ENCODE data around the gene TM2D3.
A peak's percentile ranks its signal among the peaks of the same experiment; 100 is the strongest.

Gene TM2D3

DNA sequence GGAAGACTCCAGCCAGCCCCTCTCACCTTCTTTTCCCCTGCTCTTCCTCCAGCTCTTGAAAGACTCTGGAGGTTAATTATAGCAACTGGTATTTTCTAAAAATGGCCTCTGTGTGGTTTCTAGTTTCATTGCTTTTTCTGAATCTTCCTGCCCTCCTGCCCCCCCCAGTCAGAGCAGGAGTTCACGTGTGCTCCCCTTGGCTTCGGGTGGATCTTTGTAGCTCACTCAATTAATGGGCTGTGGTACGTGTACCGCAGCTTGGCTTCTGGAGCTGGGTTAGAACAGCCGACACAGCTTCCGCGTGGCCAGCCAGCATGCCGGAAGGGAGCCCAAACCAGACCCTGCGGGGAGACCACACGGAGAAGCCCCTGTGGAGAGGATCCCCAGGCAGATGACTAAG, 31.5 kb downstream of the TM2D3 start:
- Histone ChIP-seq H3K79me2 (ENCODE audit: low read length) (peaks cover 11% of the 10 kb centered on the region; the same call in 1 of the 2 replicates), H3K4me3 (ENCODE audit: low read length) (peak overlapping the region; percentile 33)

DNA sequence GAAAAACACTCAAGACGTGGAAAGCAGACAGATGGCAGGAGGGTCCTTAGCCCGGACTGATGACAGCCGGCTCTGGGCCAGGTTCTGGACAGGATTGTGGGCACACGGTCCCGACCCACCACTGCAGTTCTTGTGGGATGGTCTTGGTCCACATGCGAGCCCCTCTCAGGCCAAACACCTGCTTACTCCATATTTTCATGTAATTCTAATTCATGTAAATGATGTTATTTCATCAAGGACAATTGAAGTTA, 32.6 kb downstream of the TM2D3 start:
- Histone ChIP-seq H3K79me2 (ENCODE audit: low read length) (peaks cover 8% of the 10 kb centered on the region; the same call in 1 of the 2 replicates), H3K4me1 (ENCODE audit: low read length) (peaks cover 35% of the 10 kb centered on the region), H3F3A (ENCODE audit: insufficient read depth, low read length) (peaks cover 10% of the 10 kb centered on the region; the same call in 1 of the 2 replicates), H3K4me2 (ENCODE audit: low read depth, low read length) (no peak overlapping the region), H4K20me1 (ENCODE audit: insufficient read depth, low read length) (no peaks in the 10 kb centered on the region), H3K27ac (ENCODE audit: low read length) (no peak overlapping the region), H3K9ac (ENCODE audit: low read length) (no peak overlapping the region), H3K27me3 (replicated peaks; ENCODE audit: insufficient read depth, low read length) (no peaks in the 10 kb centered on the region), H3K9me2 (replicated peaks; ENCODE audit: insufficient read depth, low read length) (no peaks in the 10 kb centered on the region), H2AFZ (ENCODE audit: low read length) (no peak overlapping the region), H3K4me3 (ENCODE audit: low read length) (no peak overlapping the region), H3K36me3 (replicated peaks; ENCODE audit: insufficient read depth, low read length) (no peaks in the 10 kb centered on the region), H3K9me3 (replicated peaks; ENCODE audit: insufficient read depth, low read length) (no peaks in the 10 kb centered on the region)
- DNase-seq: no peak
- no peak for TF ChIP-seq EZH2phosphoT487 (IDR thresholded peaks at IDR 0.05; ENCODE audit: low read length)
- TF ChIP-seq EZH2 (optimal IDR thresholded peaks at IDR 0.05; ENCODE audit: low read depth, low read length): no peak

More for the DNA sequence above, 31.5 kb downstream of the TM2D3 start:
- Histone ChIP-seq H3K9ac (ENCODE audit: low read length) (peak overlapping the region; percentile 38; the same call in 1 of the 2 replicates), H3K4me1 (ENCODE audit: low read length) (peaks cover 46% of the 10 kb centered on the region), H3K36me3 (replicated peaks; ENCODE audit: insufficient read depth, low read length) (no peaks in the 10 kb centered on the region), H2AFZ (ENCODE audit: low read length) (peak overlapping the region; percentile 56), H3K27me3 (replicated peaks; ENCODE audit: insufficient read depth, low read length) (no peaks in the 10 kb centered on the region), H3F3A (ENCODE audit: insufficient read depth, low read length) (peaks cover 10% of the 10 kb centered on the region; the same call in 1 of the 2 replicates), H3K9me3 (replicated peaks; ENCODE audit: insufficient read depth, low read length) (no peaks in the 10 kb centered on the region), H3K27ac (ENCODE audit: low read length) (peak overlapping the region; percentile 76), H3K4me2 (ENCODE audit: low read depth, low read length) (peak overlapping the region; percentile 90), H4K20me1 (ENCODE audit: insufficient read depth, low read length) (no peaks in the 10 kb centered on the region), H3K9me2 (replicated peaks; ENCODE audit: insufficient read depth, low read length) (no peaks in the 10 kb centered on the region)
- TF ChIP-seq EZH2phosphoT487 (IDR thresholded peaks at IDR 0.05; ENCODE audit: low read length) (no peak), EZH2 (optimal IDR thresholded peaks at IDR 0.05; ENCODE audit: low read depth, low read length) (no peak)
- TF ChIP-seq, protein P1, sequence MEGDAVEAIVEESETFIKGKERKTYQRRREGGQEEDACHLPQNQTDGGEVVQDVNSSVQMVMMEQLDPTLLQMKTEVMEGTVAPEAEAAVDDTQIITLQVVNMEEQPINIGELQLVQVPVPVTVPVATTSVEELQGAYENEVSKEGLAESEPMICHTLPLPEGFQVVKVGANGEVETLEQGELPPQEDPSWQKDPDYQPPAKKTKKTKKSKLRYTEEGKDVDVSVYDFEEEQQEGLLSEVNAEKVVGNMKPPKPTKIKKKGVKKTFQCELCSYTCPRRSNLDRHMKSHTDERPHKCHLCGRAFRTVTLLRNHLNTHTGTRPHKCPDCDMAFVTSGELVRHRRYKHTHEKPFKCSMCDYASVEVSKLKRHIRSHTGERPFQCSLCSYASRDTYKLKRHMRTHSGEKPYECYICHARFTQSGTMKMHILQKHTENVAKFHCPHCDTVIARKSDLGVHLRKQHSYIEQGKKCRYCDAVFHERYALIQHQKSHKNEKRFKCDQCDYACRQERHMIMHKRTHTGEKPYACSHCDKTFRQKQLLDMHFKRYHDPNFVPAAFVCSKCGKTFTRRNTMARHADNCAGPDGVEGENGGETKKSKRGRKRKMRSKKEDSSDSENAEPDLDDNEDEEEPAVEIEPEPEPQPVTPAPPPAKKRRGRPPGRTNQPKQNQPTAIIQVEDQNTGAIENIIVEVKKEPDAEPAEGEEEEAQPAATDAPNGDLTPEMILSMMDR (IDR thresholded peaks at IDR 0.05; ENCODE audit: low read length): no peak
- peak; percentile 81 for DNase-seq

DNA sequence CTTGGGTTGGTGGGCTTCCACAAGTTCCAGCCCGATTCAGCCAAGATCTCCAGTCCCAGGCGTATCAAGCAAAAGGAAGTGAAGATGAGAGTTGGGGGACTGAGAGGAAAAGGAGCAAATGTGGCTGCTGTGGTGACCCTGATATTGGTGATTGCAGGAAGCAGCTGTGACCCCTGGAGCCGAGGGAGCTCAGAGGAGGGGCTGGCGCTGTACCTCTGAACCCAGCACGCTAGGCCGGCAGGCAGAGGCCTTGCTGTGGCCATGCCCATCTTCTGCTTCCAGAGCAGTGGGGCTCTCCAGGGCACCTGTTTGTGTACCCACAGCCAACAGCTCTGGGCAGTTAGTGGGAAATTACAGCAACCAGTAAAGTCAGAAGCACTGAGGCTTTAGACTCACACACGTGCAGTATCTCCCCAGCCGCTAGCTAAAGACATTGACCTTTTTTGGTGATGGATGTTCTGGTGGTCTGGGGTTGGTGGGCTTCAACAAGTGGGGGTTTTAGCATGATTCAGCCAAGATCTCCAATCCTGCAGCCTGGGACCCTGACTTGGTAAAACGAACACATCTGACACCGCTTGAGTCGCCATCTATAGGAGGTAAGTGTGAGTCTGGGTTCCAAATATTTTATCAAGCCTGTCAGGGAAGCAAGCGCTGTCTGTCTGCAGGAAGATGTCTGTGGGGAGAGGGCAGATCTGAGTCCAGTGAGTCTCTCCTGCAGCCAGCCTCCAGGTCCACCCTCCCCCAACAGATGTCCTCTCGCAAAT, 33.1 kb downstream of the TM2D3 start:
- H3K9me3 ChIP-seq (replicated peaks; ENCODE audit: insufficient read depth, low read length): no peaks in the 10 kb centered on the region
- H3K36me3 ChIP-seq (replicated peaks; ENCODE audit: insufficient read depth, low read length): no peaks in the 10 kb centered on the region
- no peaks in the 10 kb centered on the region for H3K27me3 ChIP-seq (replicated peaks; ENCODE audit: insufficient read depth, low read length)
- TF ChIP-seq EZH2phosphoT487 (IDR thresholded peaks at IDR 0.05; ENCODE audit: low read length): no peak
- TF ChIP-seq, protein P1 (IDR thresholded peaks at IDR 0.05; ENCODE audit: low read length): no peak
- no peak for TF ChIP-seq EZH2 (optimal IDR thresholded peaks at IDR 0.05; ENCODE audit: low read depth, low read length)
- peaks cover 35% of the 10 kb centered on the region for H3K4me1 ChIP-seq (ENCODE audit: low read length)
- H3K9me2 ChIP-seq (replicated peaks; ENCODE audit: insufficient read depth, low read length): no peaks in the 10 kb centered on the region
- no peak overlapping the region for H3K4me3 ChIP-seq (ENCODE audit: low read length)
- peaks cover 10% of the 10 kb centered on the region; the same call in 1 of the 2 replicates for H3F3A ChIP-seq (ENCODE audit: insufficient read depth, low read length)
- H3K27ac ChIP-seq (ENCODE audit: low read length): no peak overlapping the region
- H3K4me2 ChIP-seq (ENCODE audit: low read depth, low read length): no peak overlapping the region
- H3K9ac ChIP-seq (ENCODE audit: low read length): no peak overlapping the region
- H2AFZ ChIP-seq (ENCODE audit: low read length): no peak overlapping the region
- no peaks in the 10 kb centered on the region for H4K20me1 ChIP-seq (ENCODE audit: insufficient read depth, low read length)
- no peak for DNase-seq
- 0 out of 2 replicates have a peak, but pooled peaks cover 5% of the 10 kb centered on the region for H3K79me2 ChIP-seq (ENCODE audit: low read length)

DNA sequence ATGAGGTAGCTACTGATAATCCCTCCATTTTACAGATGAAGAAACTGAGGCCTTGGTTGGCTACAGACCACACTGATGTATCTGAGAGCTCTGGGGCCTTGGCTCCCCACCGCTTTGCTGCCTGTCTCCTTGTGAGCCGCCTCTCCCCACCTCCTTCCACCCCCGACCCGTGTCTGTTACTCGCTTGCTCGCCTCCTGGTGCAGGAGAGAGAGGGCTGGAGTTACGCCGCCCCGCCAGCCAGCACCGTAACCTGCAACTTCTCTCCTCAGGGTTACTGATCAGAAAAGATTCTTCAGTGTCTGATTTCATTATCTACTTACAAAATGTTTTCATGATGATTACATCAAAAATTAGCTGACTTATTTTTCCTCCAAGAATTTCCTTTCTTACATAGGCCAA, 34.1 kb downstream of the TM2D3 start:
- no peak for TF ChIP-seq EZH2 (optimal IDR thresholded peaks at IDR 0.05; ENCODE audit: low read depth, low read length)
- TF ChIP-seq, protein P1 (IDR thresholded peaks at IDR 0.05; ENCODE audit: low read length): no peak
- no peak for TF ChIP-seq EZH2phosphoT487 (IDR thresholded peaks at IDR 0.05; ENCODE audit: low read length)
- H3F3A ChIP-seq (ENCODE audit: insufficient read depth, low read length): peaks cover 10% of the 10 kb centered on the region; the same call in 1 of the 2 replicates

More for the DNA sequence above, 34.1 kb downstream of the TM2D3 start:
- Histone ChIP-seq H3K9me3 (replicated peaks; ENCODE audit: insufficient read depth, low read length) (no peaks in the 10 kb centered on the region), H3K9me2 (replicated peaks; ENCODE audit: insufficient read depth, low read length) (no peaks in the 10 kb centered on the region), H3K79me2 (ENCODE audit: low read length) (0 out of 2 replicates have a peak, but pooled peaks cover 5% of the 10 kb centered on the region), H4K20me1 (ENCODE audit: insufficient read depth, low read length) (no peaks in the 10 kb centered on the region), H2AFZ (ENCODE audit: low read length) (no peak overlapping the region), H3K36me3 (replicated peaks; ENCODE audit: insufficient read depth, low read length) (no peaks in the 10 kb centered on the region), H3K4me1 (ENCODE audit: low read length) (peaks cover 35% of the 10 kb centered on the region), H3K9ac (ENCODE audit: low read length) (no peak overlapping the region), H3K4me3 (ENCODE audit: low read length) (no peak overlapping the region), H3K27ac (ENCODE audit: low read length) (no peak overlapping the region), H3K4me2 (ENCODE audit: low read depth, low read length) (no peak overlapping the region), H3K27me3 (replicated peaks; ENCODE audit: insufficient read depth, low read length) (no peaks in the 10 kb centered on the region)
- DNase-seq: no peak
